H1 (cell line): Measurements from ENCODE around the gene ALPG. TPM values are rescaled to one million over a fixed set of nuclear protein-coding genes. Genes with fewer than 3 reads are reported as not detected.

Experiments used
- CTCF ChIA-PET: fragments of 300-600 bp; sonication (Branson Sonifier 250); formaldehyde crosslinking; loops from one replicate; lab custom pipeline; 2021; ENCODE audit not compliant: partially characterized antibody; lab: Charles Lee
- POLR2A ChIA-PET: fragments of 300-600 bp; sonication (Branson Sonifier 250); formaldehyde crosslinking; loops from one replicate; lab custom pipeline; 2021; ENCODE audit warnings: inconsistent platforms; ENCODE audit not compliant: partially characterized antibody; lab: Charles Lee
- DNase-seq, 2 experiments: peaks; one replicate each; pipeline versions ENCODE4 v3.0.0 to v3.0.0-alpha.2; 2010 to 2022; ENCODE audit warnings: low spot score in 2 of 2, low read depth in 1 of 2, mixed read lengths in 1 of 2
- FAIRE-seq: peaks from 2 replicates; lab custom pipeline; 2011; peaks lifted over from hg19 to GRCh38; lab: Jason Lieb, UNC
- H2AFZ ChIP-seq: 2 replicates; pipeline ENCODE4 v1.8.1; 2012; ENCODE audit warnings: low read length, inconsistent platforms
- H2AK5ac ChIP-seq: 2 replicates; pipeline ENCODE4 v1.6.1; 2013; ENCODE audit warnings: low read depth, low read length
- H2BK120ac ChIP-seq: replicated peaks from 2 replicates; pipeline ENCODE3; 2013; ENCODE audit warnings: low read depth, low read length, inconsistent platforms
- H2BK12ac ChIP-seq: 2 replicates; pipeline ENCODE4 v1.6.1; 2013; ENCODE audit warnings: low read depth, low read length
- H2BK15ac ChIP-seq: 2 replicates; pipeline ENCODE4 v1.6.1; 2013; ENCODE audit warnings: low read length
- H2BK20ac ChIP-seq: 2 replicates; pipeline ENCODE4 v1.6.1; 2013; ENCODE audit warnings: low read length
- H2BK5ac ChIP-seq: 2 replicates; pipeline ENCODE4 v1.6.1; 2013; ENCODE audit warnings: low read depth, low read length
- H3K14ac ChIP-seq: 2 replicates; pipeline ENCODE4 v1.6.1; 2013; ENCODE audit warnings: inconsistent platforms; ENCODE audit not compliant: insufficient read length
- H3K18ac ChIP-seq: 2 replicates; pipeline ENCODE4 v1.6.1; 2013; ENCODE audit warnings: low read length; ENCODE audit errors: extremely low read depth
- H3K23ac ChIP-seq: 2 replicates; pipeline ENCODE4 v1.6.1; 2013; ENCODE audit warnings: inconsistent platforms; ENCODE audit not compliant: insufficient read length
- H3K23me2 ChIP-seq: 2 replicates; pipeline ENCODE4 v1.6.1; 2013; ENCODE audit warnings: low read depth, low read length
- H3K27ac ChIP-seq: 2 replicates; pipeline ENCODE4 v1.6.1; 2011; ENCODE audit warnings: low read depth, low read length, inconsistent platforms
- H3K27me3 ChIP-seq, 4 experiments: replicated peaks in 1 of 4; 1 replicate in 1 of 4; 2 replicates in 3 of 4; pipeline versions ENCODE4 v1.6.1 to v1.8.1; 2011 to 2013; ENCODE audit warnings: low read length in 3 of 4, mild to moderate bottlenecking in 3 of 4, inconsistent platforms in 2 of 4, mixed read lengths in 2 of 4, moderate library complexity in 1 of 4; ENCODE audit not compliant: control insufficient read depth in 3 of 4, insufficient read depth in 3 of 4; ENCODE audit errors: extremely low read depth in 1 of 4
- H3K36me3 ChIP-seq, 4 experiments: 2 replicates each; pipeline versions ENCODE4 v1.6.1 to v1.8.1; 2011 to 2013; ENCODE audit warnings: mild to moderate bottlenecking in 4 of 4, low read length in 3 of 4, moderate library complexity in 2 of 4, control low read depth in 1 of 4, inconsistent platforms in 1 of 4; ENCODE audit not compliant: insufficient read depth in 4 of 4, control insufficient read depth in 2 of 4
- H3K4ac ChIP-seq: replicated peaks from 2 replicates; pipeline ENCODE3; 2013; ENCODE audit warnings: low read length, low read depth, mixed read lengths, inconsistent platforms; ENCODE audit not compliant: insufficient read length
- H3K4me1 ChIP-seq, 4 experiments: replicated peaks in 1 of 4; 1 replicate in 1 of 4; 2 replicates in 3 of 4; pipeline versions ENCODE4 v1.6.1 to v1.8.1; 2011 to 2013; ENCODE audit warnings: low read length in 3 of 4, inconsistent platforms in 2 of 4, mixed read lengths in 1 of 4; ENCODE audit not compliant: insufficient read depth in 4 of 4, control insufficient read depth in 3 of 4
- H3K4me2 ChIP-seq, 2 experiments: 2 replicates each; pipeline versions ENCODE4 v1.6.1 to v1.8.1; 2011 to 2013; ENCODE audit warnings: low read depth in 2 of 2, low read length in 2 of 2, control low read depth in 1 of 2, inconsistent platforms in 1 of 2, mild to moderate bottlenecking in 1 of 2; ENCODE audit not compliant: insufficient read depth in 1 of 2
- H3K4me3 ChIP-seq, 4 experiments: fragments of 200-600, 300-600 bp in 1 of 4; sonication (generic), shearing (Covaris generic), sonication (Bioruptor Twin) in 1 of 4; 2 replicates each; pipeline versions ENCODE4 v1.5.1 to v1.8.1; 2011 to 2016; ENCODE audit warnings: low read length in 4 of 4, low read depth in 3 of 4, control low read depth in 2 of 4, inconsistent platforms in 2 of 4, mild to moderate bottlenecking in 2 of 4, mixed read lengths in 1 of 4, moderate library complexity in 1 of 4; ENCODE audit not compliant: insufficient read depth in 2 of 4; ENCODE audit errors: extremely low read depth in 1 of 4
- H3K56ac ChIP-seq: replicated peaks from 2 replicates; pipeline ENCODE3; 2013; ENCODE audit warnings: low read depth, mild to moderate bottlenecking, mixed read lengths, low read length, inconsistent platforms; ENCODE audit not compliant: insufficient read length
- H3K79me1 ChIP-seq: 2 replicates; pipeline ENCODE4 v1.6.1; 2013; ENCODE audit warnings: low read depth, low read length, control low read depth
- H3K79me2 ChIP-seq, 2 experiments: 2 replicates each; pipeline versions ENCODE4 v1.6.1 to v1.8.1; 2012 to 2013; ENCODE audit warnings: low read length in 2 of 2, mild to moderate bottlenecking in 2 of 2, inconsistent platforms in 1 of 2; ENCODE audit not compliant: insufficient read depth in 2 of 2, control insufficient read depth in 1 of 2
- H3K9ac ChIP-seq, 4 experiments: replicated peaks in 1 of 4; 1 replicate in 1 of 4; 2 replicates in 3 of 4; pipeline versions ENCODE4 v1.6.1 to v1.8.1; 2011 to 2013; ENCODE audit warnings: low read depth in 3 of 4, low read length in 3 of 4, control low read depth in 2 of 4, mild to moderate bottlenecking in 2 of 4, moderate library complexity in 2 of 4, inconsistent platforms in 1 of 4; ENCODE audit errors: extremely low read depth in 1 of 4
- H3K9me3 ChIP-seq, 2 experiments: 2 replicates each; pipeline versions ENCODE4 v1.6.1 to v1.8.1; 2012 to 2013; ENCODE audit warnings: mild to moderate bottlenecking in 2 of 2, moderate library complexity in 2 of 2, control low read depth in 1 of 2, inconsistent platforms in 1 of 2, low read depth in 1 of 2, low read length in 1 of 2, mixed read lengths in 1 of 2; ENCODE audit not compliant: insufficient read depth in 2 of 2
- H4K20me1 ChIP-seq, 2 experiments: replicated peaks in 1 of 2; 2 replicates each; pipeline versions ENCODE3 to v1.8.1; 2011 to 2013; ENCODE audit warnings: inconsistent platforms in 2 of 2, low read length in 2 of 2, mild to moderate bottlenecking in 1 of 2; ENCODE audit not compliant: insufficient read depth in 2 of 2, control insufficient read depth in 1 of 2
- H4K5ac ChIP-seq: 2 replicates; pipeline ENCODE4 v1.6.1; 2013; ENCODE audit warnings: low read length, low read depth, mixed read lengths, inconsistent platforms; ENCODE audit not compliant: insufficient read length
- H4K8ac ChIP-seq: 2 replicates; pipeline ENCODE4 v1.8.0; 2013; ENCODE audit warnings: mild to moderate bottlenecking, moderate library complexity, low read length, inconsistent platforms; ENCODE audit not compliant: insufficient read depth; ENCODE audit errors: extremely low read depth
- H4K91ac ChIP-seq: replicated peaks from 2 replicates; pipeline ENCODE3; 2013; ENCODE audit warnings: low read length, mixed read lengths, inconsistent platforms; ENCODE audit not compliant: insufficient read length
- ASH2L ChIP-seq: fragments of 200-600, 300-600 bp; sonication (generic); IDR thresholded peaks from one replicate; pipeline ENCODE4 v1.7.1; 2017; ENCODE audit warnings: low read length
- BRCA1 ChIP-seq: IDR thresholded peaks from 2 replicates; pipeline ENCODE4 v1.6.1; 2012; ENCODE audit warnings: low read depth, low read length, improper control_type of control experiment
- CBX8 ChIP-seq: fragments of 300-800, 300-1000 bp; sonication (generic); IDR thresholded peaks from 2 replicates; pipeline ENCODE4 v1.7.1; 2016; ENCODE audit warnings: low read depth, low read length, borderline replicate concordance
- CHD1 ChIP-seq: IDR thresholded peaks from 2 replicates; pipeline ENCODE4 v1.6.1; 2012; ENCODE audit warnings: low read depth, low read length, improper control_type of control experiment
- FOSL1 ChIP-seq: IDR thresholded peaks from 2 replicates; pipeline ENCODE4 v1.6.1; 2011; ENCODE audit warnings: mild to moderate bottlenecking, low read depth, low read length, moderate library complexity; ENCODE audit not compliant: insufficient read depth
- HDAC6 ChIP-seq: IDR thresholded peaks from one replicate; pipeline ENCODE4 v1.7.1; 2012; ENCODE audit warnings: low read depth, mild to moderate bottlenecking, inconsistent platforms, low read length, moderate library complexity
- KDM5A ChIP-seq: fragments of 200-600 bp; IDR thresholded peaks from 2 replicates; pipeline ENCODE4 v1.7.1; 2012; ENCODE audit warnings: mild to moderate bottlenecking, low read length, inconsistent platforms, mixed read lengths
- POU5F1 ChIP-seq: IDR thresholded peaks from 2 replicates; pipeline ENCODE4 v1.6.1; 2011; ENCODE audit warnings: low read depth, mild to moderate bottlenecking, low read length, moderate library complexity
- RFX5 ChIP-seq: IDR thresholded peaks from 2 replicates; pipeline ENCODE4 v1.6.1; 2011; ENCODE audit warnings: low read depth, low read length, improper control_type of control experiment, borderline replicate concordance
- SIN3A ChIP-seq, 2 experiments: IDR thresholded peaks in 1 of 2; conservative IDR thresholded peaks in 1 of 2; 2 replicates each; pipeline ENCODE4 v1.6.1; 2011 to 2012; ENCODE audit warnings: low read length in 2 of 2, improper control_type of control experiment in 1 of 2, low read depth in 1 of 2, mild to moderate bottlenecking in 1 of 2
- SP2 ChIP-seq: IDR thresholded peaks from 2 replicates; pipeline ENCODE4 v1.6.1; 2012; ENCODE audit warnings: mild to moderate bottlenecking, low read length, inconsistent platforms
- TAF7 ChIP-seq: optimal IDR thresholded peaks from 2 replicates; pipeline ENCODE3; 2011; ENCODE audit warnings: low read depth, mild to moderate bottlenecking, inconsistent platforms, low read length, moderate library complexity, borderline replicate concordance
- WGBS, 2 experiments: shearing (Covaris generic) in 1 of 2; methylation state at CpG; one replicate each; pipeline versions ENCODE4 v1.1.6 to v1.1.7; 2013 to 2015; ENCODE audit warnings: low lambda C conversion rate in 2 of 2, mixed read lengths in 2 of 2, inconsistent platforms in 1 of 2, low coverage in 1 of 2, missing lambda C conversion rate in 1 of 2; ENCODE audit not compliant: insufficient replicate concordance in 2 of 2, insufficient coverage in 1 of 2, insufficient read length in 1 of 2; ENCODE audit errors: extremely low coverage in 1 of 2, missing lambda C conversion rate in 1 of 2; 5-methylcytosine and 5-hydroxymethylcytosine counted together
- polyA plus RNA-seq, 7 experiments: library from polyadenylated mRNA; depleted of rRNA in 3 of 7; stranded (reverse) in 5 of 7; unstranded in 2 of 7; fragments of >200 nt in 5 of 7; fragments of 200-250 nt in 2 of 7; gene quantifications; 1 replicate in 5 of 7; 2 replicates in 1 of 7; 4 replicates in 1 of 7; pipeline versions ENCODE4 v1.2.1 to v1.2.3, GENCODE V29; 2011 to 2013; ENCODE audit warnings: missing spikeins in 2 of 7, mixed read lengths in 2 of 7
- total RNA-seq: library from RNA; stranded (reverse); fragmentation: NEBNext Ultra II Directional; extraction: Animal tissue kit (Norgen Biotek cat#: 25700); gene quantifications from 2 replicates; pipeline ENCODE4 v1.2.1, GENCODE V29; 2021

The ALPG gene
- total and polyA plus RNA-seq, 2 of the 8 experiments (the other 6 are each of a cell fraction or from before 2014, with no cell fraction given) = 0.56 to 2.1 TPM

GRCh38 chr2:232382331-232383225 lies 24.1 kb upstream of the ALPG start:
- no peak overlapping the region for H3K56ac ChIP-seq
- WGBS, 2 experiments = 85% methylated on average over 17 of the region's 18 CpGs; no CpG with 5 or more reads in 1 of the 2 experiments
- no peaks in the 10 kb centered on the region; a peak in 1 of 8 replicates for H3K36me3 ChIP-seq
- H4K20me1 ChIP-seq = peaks cover 0 to 4% of the 10 kb centered on the region in 2 experiments
- no peak overlapping the region for H3K23ac ChIP-seq
- H2BK120ac ChIP-seq = no peak overlapping the region
- ChIA-PET POLR2A (interaction anchor here (0.8 kb wide), 1 partner anchor 15 kb away, joined by 3 read pairs; no protein-coding TSS in a partner anchor), CTCF (interaction anchor here (0.7 to 1.4 kb wide), 3 partner anchors 15 to 139 kb away, joined by 3 to 10 read pairs (median 3); no protein-coding TSS in a partner anchor)
- no peak overlapping the region for H4K91ac ChIP-seq
- no peak overlapping the region for H3K9ac ChIP-seq
- no peak overlapping the region for H2BK15ac ChIP-seq
- H2AK5ac ChIP-seq = no peak overlapping the region
- no peak overlapping the region for H3K4ac ChIP-seq
- H3K27me3 ChIP-seq = peaks cover 22 to 40% (median 39%) of the 10 kb centered on the region in 4 experiments
- H3K79me2 ChIP-seq = no peaks in the 10 kb centered on the region
- no peak overlapping the region for H3K27ac ChIP-seq
- H3K9me3 ChIP-seq = no peaks in the 10 kb centered on the region
- peaks cover 5 to 16% (median 10%) of the 10 kb centered on the region in 4 experiments for H3K4me1 ChIP-seq
- H2BK20ac ChIP-seq = no peak overlapping the region
- no peaks in the 10 kb centered on the region for H3K79me1 ChIP-seq
- H3K18ac ChIP-seq = no peak overlapping the region
- H2BK12ac ChIP-seq = no peak overlapping the region
- DNase-seq (no peak), FAIRE-seq (no peak)
- no peak overlapping the region for H3K4me3 ChIP-seq
- H3K23me2 ChIP-seq = peaks cover 18% of the 10 kb centered on the region; the same call in 1 of the 2 replicates
- no peak overlapping the region for H3K4me2 ChIP-seq
- H2BK5ac ChIP-seq = no peak overlapping the region
- H4K8ac ChIP-seq = 0 out of 2 replicates have a peak overlapping the region, but pooled peaks have one; percentile 65
- H2AFZ ChIP-seq = no peak overlapping the region
- H4K5ac ChIP-seq = no peak overlapping the region
- no peak overlapping the region for H3K14ac ChIP-seq
- no peak for TF ChIP-seq KDM5A
- TF ChIP-seq POU5F1 = no peak
- no peak for TF ChIP-seq TAF7
- no peak for TF ChIP-seq BRCA1
- no peak for TF ChIP-seq HDAC6
- TF ChIP-seq SIN3A (conservative IDR thresholded peaks at IDR 0.05 in 1 of 2, IDR thresholded peaks at IDR 0.05 in 1 of 2; ENCODE audit: low read depth in 1 of 2, low read length in 2 of 2) = no peak
- TF ChIP-seq CHD1 = no peak
- TF ChIP-seq CBX8 = no peak
- TF ChIP-seq FOSL1 = no peak
- TF ChIP-seq RFX5 = no peak
- no peak for TF ChIP-seq SP2
- no peak for TF ChIP-seq ASH2L
